A549 (cell line): ENCODE measurements around the gene TMEM144. TPM values are rescaled to one million over a fixed set of nuclear protein-coding genes. Genes with fewer than 3 reads are reported as not detected.

Experiments used
- ATAC-seq, 2 experiments: fragments of 200-7000 bp in 1 of 2; fragments of >200 bp in 1 of 2; cut with Nextera tagmentation in 1 of 2; cut with Tn5 transposase in 1 of 2; 3 replicates each; pipeline versions ENCODE4 v1.8.0 to v1.9.1; 2018 to 2020; ENCODE audit warnings: mild to moderate bottlenecking in 1 of 2, moderate library complexity in 1 of 2
- CTCF ChIA-PET: fragments of 300-600 bp; sonication (Branson Sonifier 250); formaldehyde crosslinking; extraction: SDS; loops from one replicate; lab custom pipeline; 2021; ENCODE audit warnings: antibody characterized with exemption, inconsistent platforms; lab: Yijun Ruan, JAX
- POLR2A ChIA-PET: fragments of 350-600 bp; formaldehyde crosslinking; extraction: SDS; loops from one replicate; lab custom pipeline; 2021; ENCODE audit warnings: antibody characterized with exemption, inconsistent platforms; lab: Yijun Ruan, JAX
- DNase-seq, 2 experiments: peaks; one replicate each; pipeline versions ENCODE4 v3.0.0 to v3.0.0-alpha.2; 2011 to 2016; ENCODE audit warnings: low read depth in 1 of 2, low spot score in 1 of 2
- FAIRE-seq: peaks from 2 replicates; lab custom pipeline; 2011; peaks lifted over from hg19 to GRCh38; lab: Jason Lieb, UNC
- H3K27ac ChIP-seq, 2 experiments: fragments of >200 bp; sonication (Bioruptor Twin); formaldehyde crosslinking; 3 replicates each; pipeline ENCODE4 v1.5.1; 2016 to 2017
- H3K4me1 ChIP-seq: fragments of >200 bp; sonication (Bioruptor Twin); formaldehyde crosslinking; 3 replicates; pipeline ENCODE4 v1.6.1; 2016
- H3K4me2 ChIP-seq: fragments of >200 bp; sonication (Bioruptor Twin); formaldehyde crosslinking; 3 replicates; pipeline ENCODE4 v1.6.1; 2016
- H3K4me3 ChIP-seq: fragments of >200 bp; sonication (Bioruptor Twin); formaldehyde crosslinking; 3 replicates; pipeline ENCODE4 v1.5.1; 2016
- H3K9me3 ChIP-seq: fragments of >200 bp; sonication (Bioruptor Twin); formaldehyde crosslinking; 3 replicates; pipeline ENCODE4 v1.6.1; 2016
- ATOH8 ChIP-seq: fragments of 250-450 bp; sonication (Bioruptor Pico); IDR thresholded peaks from 2 replicates; pipeline ENCODE4 v1.5.0; 2020; ENCODE audit warnings: low read depth, mild to moderate bottlenecking, moderate library complexity
- CHD2 ChIP-seq: fragments of 150-350 bp; IDR thresholded peaks from 2 replicates; pipeline ENCODE4 v1.6.1; 2014; ENCODE audit warnings: low read length; ENCODE audit not compliant: partially characterized antibody
- CTCF ChIP-seq: fragments of >200 bp; sonication (Bioruptor Twin); formaldehyde crosslinking; IDR thresholded peaks from 3 replicates; pipeline ENCODE4 v1.5.1; 2016
- EHF ChIP-seq: fragments of 250-450 bp; sonication (Bioruptor Pico); IDR thresholded peaks from 2 replicates; pipeline ENCODE4 v1.5.0; 2020; ENCODE audit warnings: mild to moderate bottlenecking
- EP300 ChIP-seq, 2 experiments: fragments of >200 bp; sonication (Bioruptor Twin); formaldehyde crosslinking; IDR thresholded peaks; 2 replicates in 1 of 2; 3 replicates in 1 of 2; pipeline ENCODE4 v1.6.1; 2016 to 2017
- FOXS1 ChIP-seq: fragments of 250-450 bp; sonication (Bioruptor Pico); IDR thresholded peaks from 2 replicates; pipeline ENCODE4 v1.5.0; 2020; ENCODE audit warnings: mild to moderate bottlenecking, moderate library complexity
- HDAC2 ChIP-seq: fragments of 200-600 bp; sonication (generic); IDR thresholded peaks from 2 replicates; pipeline ENCODE4 v1.6.1; 2016
- HMGXB4 ChIP-seq: fragments of 250-450 bp; sonication (Bioruptor Pico); IDR thresholded peaks from 2 replicates; pipeline ENCODE4 v1.5.0; 2021; ENCODE audit warnings: mild to moderate bottlenecking, moderate library complexity, borderline replicate concordance
- NFE2L2 ChIP-seq: fragments of 150-350 bp; conservative IDR thresholded peaks from 2 replicates; pipeline ENCODE4 v1.6.1; 2014; ENCODE audit warnings: low read length
- NR3C1 ChIP-seq: fragments of >200 bp; sonication (Bioruptor Twin); formaldehyde crosslinking; IDR thresholded peaks from 3 replicates; pipeline ENCODE4 v1.6.1; 2017
- PHF8 ChIP-seq: fragments of 200-600 bp; sonication (generic); IDR thresholded peaks from 2 replicates; pipeline ENCODE4 v1.6.1; 2016; ENCODE audit warnings: low read depth, mild to moderate bottlenecking, antibody characterized with exemption, moderate library complexity, borderline replicate concordance
- POLR2AphosphoS2 ChIP-seq: conservative IDR thresholded peaks from 2 replicates; pipeline ENCODE4 v1.6.1; 2012; ENCODE audit warnings: low read length, improper control_type of control experiment, inconsistent platforms
- RCOR1 ChIP-seq: fragments of 150-350 bp; IDR thresholded peaks from 2 replicates; pipeline ENCODE4 v1.6.1; 2014; ENCODE audit warnings: antibody characterized with exemption, low read length, low read depth
- RFX5 ChIP-seq: fragments of 450-650 bp; IDR thresholded peaks from 2 replicates; pipeline ENCODE4 v1.7.1; 2014; ENCODE audit warnings: antibody characterized with exemption, mild to moderate bottlenecking, moderate library complexity
- ZSCAN20 ChIP-seq: fragments of 250-450 bp; sonication (Bioruptor Pico); IDR thresholded peaks from 2 replicates; pipeline ENCODE4 v1.8.0; 2022; ENCODE audit warnings: mild to moderate bottlenecking, moderate library complexity
- WGBS: methylation state at CpG from one replicate; pipeline ENCODE4 v1.1.6; 2017; ENCODE audit errors: missing lambda C conversion rate; 5-methylcytosine and 5-hydroxymethylcytosine counted together
- polyA plus RNA-seq, 4 experiments: library from polyadenylated mRNA; depleted of rRNA in 3 of 4; stranded (reverse); fragments of >200 nt; fragmentation: RNase III in 1 of 4; extraction: RNeasy Plus Mini Kit Qiagen cat#74134 plus additional on column Dnase treatment in 1 of 4; gene quantifications; 2 replicates in 3 of 4; 3 replicates in 1 of 4; pipeline ENCODE4 v1.2.3, GENCODE V29; 2011 to 2017
- TF ChIP-seq, protein P1 (sequence below): fragments of 450-650 bp; IDR thresholded peaks from 2 replicates; pipeline ENCODE4 v1.6.1; 2014; ENCODE audit warnings: antibody characterized with exemption

Gene TMEM144
- polyA plus RNA-seq, 2 of the 4 experiments (the other 2 are of a cell fraction): 5.3 to 10.2 TPM

- DNase-seq (no peak), ATAC-seq (no peak)
These were observed 75.3 kb downstream of the TMEM144 start for GRCh38 chr4:158285429-158286216.

GRCh38 chr4:158290912-158291311 lies 80.6 kb downstream of the TMEM144 start:
- H3K4me3 ChIP-seq: no peak overlapping the region
- WGBS: 78% methylated on average over 4 of the region's 6 CpGs
- no peak for ATAC-seq

More at GRCh38 chr4:158285429-158286216, 75.3 kb downstream of the TMEM144 start:
- no peak overlapping the region for H3K4me2 ChIP-seq
- no peaks in the 10 kb centered on the region for H3K9me3 ChIP-seq
- no peak for FAIRE-seq
- no peak overlapping the region for H3K4me3 ChIP-seq
- peaks cover 3% of the 10 kb centered on the region; the same call in 1 of the 3 replicates for H3K4me1 ChIP-seq
- POLR2A ChIA-PET: no interaction called here
- CTCF ChIA-PET: no interaction called here
- no peak overlapping the region for H3K27ac ChIP-seq
- 88% methylated on average over 6 of the region's 6 CpGs for WGBS
- TF ChIP-seq HDAC2: no peak
- no peak for TF ChIP-seq ATOH8 (CRISPR knock-in tag)
- TF ChIP-seq PHF8: no peak
- TF ChIP-seq, protein P1, sequence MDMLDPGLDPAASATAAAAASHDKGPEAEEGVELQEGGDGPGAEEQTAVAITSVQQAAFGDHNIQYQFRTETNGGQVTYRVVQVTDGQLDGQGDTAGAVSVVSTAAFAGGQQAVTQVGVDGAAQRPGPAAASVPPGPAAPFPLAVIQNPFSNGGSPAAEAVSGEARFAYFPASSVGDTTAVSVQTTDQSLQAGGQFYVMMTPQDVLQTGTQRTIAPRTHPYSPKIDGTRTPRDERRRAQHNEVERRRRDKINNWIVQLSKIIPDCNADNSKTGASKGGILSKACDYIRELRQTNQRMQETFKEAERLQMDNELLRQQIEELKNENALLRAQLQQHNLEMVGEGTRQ: no peak
- TF ChIP-seq RCOR1: no peak
- no peak for TF ChIP-seq EHF (CRISPR knock-in tag)
- no peak for TF ChIP-seq NR3C1
- no peak for TF ChIP-seq CHD2
- no peak for TF ChIP-seq CTCF
- TF ChIP-seq ZSCAN20 (CRISPR knock-in tag): no peak
- no peak for TF ChIP-seq POLR2AphosphoS2
- no peak for TF ChIP-seq EP300 (IDR thresholded peaks at IDR 0.05)
- TF ChIP-seq HMGXB4 (CRISPR knock-in tag): no peak
- TF ChIP-seq NFE2L2: no peak

More at GRCh38 chr4:158290912-158291311, 80.6 kb downstream of the TMEM144 start:
- TF ChIP-seq FOXS1 (CRISPR knock-in tag) (no peak), EHF (CRISPR knock-in tag) (no peak), NR3C1 (no peak), RFX5 (no peak)
- TF ChIP-seq, protein P1: no peak
- DNase-seq: no peak
- ChIA-PET POLR2A (no interaction called here), CTCF (no interaction called here)
- Histone ChIP-seq H3K27ac (peak overlapping the region in 1 of 2 experiments; percentile 73; a peak in 3 of 6 replicates), H3K9me3 (no peaks in the 10 kb centered on the region), H3K4me2 (no peak overlapping the region), H3K4me1 (peaks cover 13% of the 10 kb centered on the region)
- FAIRE-seq: no peak
